H9 (cell line): ENCODE measurements around the gene NACA. TPM values are rescaled to one million over a fixed set of nuclear protein-coding genes. Genes with fewer than 3 reads are reported as not detected.

Source experiments
- DNase-seq: peaks from one replicate; pipeline ENCODE4 v3.0.0-alpha.2; 2017
- H2AFZ ChIP-seq: one replicate; pipeline ENCODE4 v1.6.1; 2013; ENCODE audit warnings: mild to moderate bottlenecking, low read length, control low read depth, moderate library complexity
- H2AK5ac ChIP-seq: 2 replicates; pipeline ENCODE4 v1.6.1; 2013; ENCODE audit warnings: low read length, control low read depth, mixed read lengths; ENCODE audit not compliant: insufficient read length
- H2BK120ac ChIP-seq: one replicate; pipeline ENCODE4 v1.6.1; 2013; ENCODE audit warnings: low read depth, mild to moderate bottlenecking, low read length, control low read depth, inconsistent platforms; ENCODE audit not compliant: poor library complexity, severe bottlenecking
- H2BK12ac ChIP-seq: 2 replicates; pipeline ENCODE4 v1.6.1; 2013; ENCODE audit warnings: low read length, control low read depth, mixed read lengths, low read depth; ENCODE audit not compliant: insufficient read length
- H2BK15ac ChIP-seq: 2 replicates; pipeline ENCODE4 v1.6.1; 2013; ENCODE audit warnings: low read depth, low read length, control low read depth
- H2BK20ac ChIP-seq: one replicate; pipeline ENCODE4 v1.6.1; 2013; ENCODE audit warnings: low read depth, mild to moderate bottlenecking, low read length, control low read depth, inconsistent platforms; ENCODE audit not compliant: poor library complexity, severe bottlenecking
- H2BK5ac ChIP-seq: 2 replicates; pipeline ENCODE4 v1.6.1; 2013; ENCODE audit warnings: low read length, control low read depth, mixed read lengths; ENCODE audit not compliant: insufficient read length
- H3K14ac ChIP-seq: 2 replicates; pipeline ENCODE4 v1.6.1; 2013; ENCODE audit warnings: low read length, control low read depth; ENCODE audit not compliant: insufficient read depth
- H3K18ac ChIP-seq: 2 replicates; pipeline ENCODE4 v1.6.1; 2013; ENCODE audit warnings: low read depth, mild to moderate bottlenecking, mixed read lengths, low read length, control low read depth; ENCODE audit not compliant: insufficient read length
- H3K23ac ChIP-seq: 2 replicates; pipeline ENCODE4 v1.6.1; 2013; ENCODE audit warnings: low read length, control low read depth, mixed read lengths, low read depth; ENCODE audit not compliant: insufficient read length
- H3K23me2 ChIP-seq: 2 replicates; pipeline ENCODE4 v1.6.1; 2013; ENCODE audit warnings: low read depth, mild to moderate bottlenecking, mixed read lengths, low read length, control low read depth; ENCODE audit not compliant: insufficient read length, poor library complexity, severe bottlenecking
- H3K27ac ChIP-seq: 2 replicates; pipeline ENCODE4 v1.5.1; 2013; ENCODE audit warnings: low read length, control low read depth, mixed read lengths, low read depth; ENCODE audit not compliant: insufficient read length
- H3K27me3 ChIP-seq: 2 replicates; pipeline ENCODE4 v1.6.1; 2013; ENCODE audit warnings: low read length, control low read depth, inconsistent platforms; ENCODE audit not compliant: insufficient read depth
- H3K4ac ChIP-seq: 2 replicates; pipeline ENCODE4 v1.6.1; 2013; ENCODE audit warnings: low read depth, mild to moderate bottlenecking, control low read depth, inconsistent platforms, low read length, moderate library complexity
- H3K4me1 ChIP-seq: 2 replicates; pipeline ENCODE4 v1.6.1; 2013; ENCODE audit warnings: low read length, control low read depth, inconsistent platforms; ENCODE audit not compliant: insufficient read depth
- H3K4me2 ChIP-seq: 2 replicates; pipeline ENCODE4 v1.6.1; 2013; ENCODE audit warnings: low read length, control low read depth, mixed read lengths; ENCODE audit not compliant: insufficient read length, insufficient read depth
- H3K56ac ChIP-seq: 2 replicates; pipeline ENCODE4 v1.6.1; 2013; ENCODE audit warnings: low read depth, mild to moderate bottlenecking, mixed read lengths, low read length, control low read depth; ENCODE audit not compliant: insufficient read length
- H3K79me1 ChIP-seq: 2 replicates; pipeline ENCODE4 v1.6.1; 2013; ENCODE audit warnings: low read depth, mild to moderate bottlenecking, moderate library complexity, low read length, control low read depth, inconsistent platforms; ENCODE audit not compliant: insufficient read depth, poor library complexity, severe bottlenecking
- H3K79me2 ChIP-seq: 2 replicates; pipeline ENCODE4 v1.6.1; 2013; ENCODE audit warnings: low read length, control low read depth, inconsistent platforms; ENCODE audit not compliant: insufficient read depth
- H3K9ac ChIP-seq: 2 replicates; pipeline ENCODE4 v1.6.1; 2013; ENCODE audit warnings: low read length, control low read depth, mixed read lengths; ENCODE audit not compliant: insufficient read length; ENCODE audit errors: extremely low read depth
- H3K9me3 ChIP-seq: one replicate; pipeline ENCODE4 v1.6.1; 2013; ENCODE audit warnings: low read depth, low read length, inconsistent platforms; ENCODE audit not compliant: control insufficient read depth
- H3T11ph ChIP-seq: one replicate; pipeline ENCODE4 v1.6.1; 2013; ENCODE audit warnings: mild to moderate bottlenecking, low read length, control low read depth, inconsistent platforms
- H4K20me1 ChIP-seq: one replicate; pipeline ENCODE4 v1.6.1; 2013; ENCODE audit not compliant: control insufficient read depth, insufficient read length, insufficient read depth
- H4K5ac ChIP-seq: 2 replicates; pipeline ENCODE4 v1.6.1; 2013; ENCODE audit warnings: low read depth, mild to moderate bottlenecking, mixed read lengths, low read length, control low read depth; ENCODE audit not compliant: insufficient read length
- H4K8ac ChIP-seq: replicated peaks from 2 replicates; pipeline ENCODE4 v1.6.1; 2013; ENCODE audit warnings: low read length, control low read depth, mixed read lengths, low read depth; ENCODE audit not compliant: insufficient read length
- H4K91ac ChIP-seq: 2 replicates; pipeline ENCODE4 v1.6.1; 2013; ENCODE audit warnings: low read depth, mild to moderate bottlenecking, moderate library complexity, mixed read lengths, low read length, control low read depth; ENCODE audit not compliant: insufficient read length
- H3K27ac Mint-ChIP-seq, 3 experiments: 2 replicates in 2 of 3; 3 replicates in 1 of 3; pipeline ENCODE4 v1.8.0; 2020 to 2021; ENCODE audit warnings: mixed read lengths in 3 of 3, mild to moderate bottlenecking in 1 of 3, moderate library complexity in 1 of 3
- H3K27me3 Mint-ChIP-seq: 2 replicates; pipeline ENCODE4 v1.8.0; 2021; ENCODE audit warnings: low read depth, mild to moderate bottlenecking, moderate library complexity, mixed read lengths
- H3K36me3 Mint-ChIP-seq, 3 experiments: 2 replicates in 2 of 3; 3 replicates in 1 of 3; pipeline ENCODE4 v1.8.0; 2020 to 2021; ENCODE audit warnings: low read depth in 3 of 3, mixed read lengths in 3 of 3; ENCODE audit not compliant: insufficient read depth in 1 of 3
- H3K4me1 Mint-ChIP-seq, 2 experiments: 2 replicates each; pipeline ENCODE4 v1.8.0; 2020; ENCODE audit warnings: mixed read lengths in 2 of 2
- H3K4me3 Mint-ChIP-seq, 2 experiments: 2 replicates in 1 of 2; 3 replicates in 1 of 2; pipeline ENCODE4 v1.8.0; 2020 to 2021; ENCODE audit warnings: mild to moderate bottlenecking in 2 of 2, mixed read lengths in 2 of 2, moderate library complexity in 1 of 2
- H3K9me3 Mint-ChIP-seq, 2 experiments: 2 replicates in 1 of 2; 3 replicates in 1 of 2; pipeline ENCODE4 v1.8.0; 2020; ENCODE audit warnings: mild to moderate bottlenecking in 2 of 2, mixed read lengths in 2 of 2, moderate library complexity in 1 of 2
- CTCF ChIP-seq: fragments of 200-600 bp; sonication (generic); conservative IDR thresholded peaks from 3 replicates; pipeline ENCODE4 v1.8.0; 2021; ENCODE audit warnings: antibody characterized with exemption, mild to moderate bottlenecking
- WGBS: extraction: QIAGEN DNeasy Blood & Tissue Kit; methylation state at CpG from one replicate; pipeline ENCODE4 v1.1.7; 2013; ENCODE audit warnings: missing lambda C conversion rate, low lambda C conversion rate, mixed read lengths; ENCODE audit not compliant: insufficient read length; ENCODE audit errors: extremely low coverage; 5-methylcytosine and 5-hydroxymethylcytosine counted together
- total RNA-seq: library from RNA; stranded (reverse); gene quantifications from 2 replicates; pipeline ENCODE4 v1.2.1, GENCODE V29; 2021

The NACA gene
- total RNA-seq, 1 experiment from 2014 or later, result 1,204 TPM

DNA sequence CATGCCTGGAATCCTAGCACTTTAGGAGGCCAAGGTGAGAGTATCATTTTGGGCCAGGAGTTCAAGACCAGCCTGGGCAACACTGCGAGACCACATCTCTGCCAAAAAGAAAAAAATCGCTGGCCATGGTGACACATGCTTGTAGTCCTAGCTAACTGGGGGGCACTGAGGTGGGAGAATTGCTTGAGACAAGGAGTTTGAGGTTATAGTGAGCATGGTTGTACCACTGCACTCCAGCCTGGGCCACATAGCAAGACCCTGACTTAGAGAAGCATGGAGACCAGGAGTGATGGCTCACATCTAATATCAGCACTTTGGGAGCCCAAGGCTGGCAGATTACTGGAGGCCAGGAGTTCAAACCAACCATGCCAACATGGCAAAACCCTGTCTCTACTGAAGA lies 46.2 kb downstream of the NACA start:
- no peak overlapping the region for H4K8ac ChIP-seq
- no peak overlapping the region for H2BK5ac ChIP-seq
- H3K4me2 ChIP-seq, result no peak overlapping the region
- no peaks in the 10 kb centered on the region for H3K23me2 ChIP-seq
- H2AFZ ChIP-seq, result no peak overlapping the region
- no peak overlapping the region for H3K4me3 Mint-ChIP-seq
- no peak overlapping the region for H3K18ac ChIP-seq
- no peak overlapping the region for H3K4ac ChIP-seq
- no peak overlapping the region for H2AK5ac ChIP-seq
- no peaks in the 10 kb centered on the region for H3K9me3 Mint-ChIP-seq
- TF ChIP-seq CTCF, result no peak
- peak overlapping the region; percentile 39 to 74 (median 59); a peak in 3 of 7 replicates for H3K27ac Mint-ChIP-seq
- WGBS, result no CpG with 5 or more reads among the region's 2 CpGs
- no peaks in the 10 kb centered on the region for H3K27me3 ChIP-seq
- H3K27me3 Mint-ChIP-seq, result no peaks in the 10 kb centered on the region
- peak; percentile 19 for DNase-seq
- H3K56ac ChIP-seq, result no peak overlapping the region
- no peaks in the 10 kb centered on the region for H4K20me1 ChIP-seq
- H2BK15ac ChIP-seq, result no peak overlapping the region
- H3K4me1 Mint-ChIP-seq, result peaks cover 6 to 14% of the 10 kb centered on the region in 2 experiments; a peak in 3 of 4 replicates
- no peak overlapping the region for H3K14ac ChIP-seq
- H3K4me1 ChIP-seq, result no peaks in the 10 kb centered on the region
- no peak overlapping the region for H2BK12ac ChIP-seq
- H4K5ac ChIP-seq, result no peak overlapping the region
- H3K9ac ChIP-seq, result no peak overlapping the region
- H3K27ac ChIP-seq, result no peak overlapping the region
- H4K91ac ChIP-seq, result no peak overlapping the region
- H3K79me2 ChIP-seq, result peaks cover 72% of the 10 kb centered on the region; the same call in 1 of the 2 replicates
- H2BK20ac ChIP-seq, result no peak overlapping the region
- peaks cover 15 to 57% (median 37%) of the 10 kb centered on the region in 3 experiments for H3K36me3 Mint-ChIP-seq
- H3K9me3 ChIP-seq, result no peaks in the 10 kb centered on the region
- no peak overlapping the region for H3K23ac ChIP-seq
- H3T11ph ChIP-seq, result no peak overlapping the region
- H2BK120ac ChIP-seq, result no peak overlapping the region
- H3K79me1 ChIP-seq, result peaks cover 3% of the 10 kb centered on the region
